ENCODE data around the gene OGDH.

DNA sequence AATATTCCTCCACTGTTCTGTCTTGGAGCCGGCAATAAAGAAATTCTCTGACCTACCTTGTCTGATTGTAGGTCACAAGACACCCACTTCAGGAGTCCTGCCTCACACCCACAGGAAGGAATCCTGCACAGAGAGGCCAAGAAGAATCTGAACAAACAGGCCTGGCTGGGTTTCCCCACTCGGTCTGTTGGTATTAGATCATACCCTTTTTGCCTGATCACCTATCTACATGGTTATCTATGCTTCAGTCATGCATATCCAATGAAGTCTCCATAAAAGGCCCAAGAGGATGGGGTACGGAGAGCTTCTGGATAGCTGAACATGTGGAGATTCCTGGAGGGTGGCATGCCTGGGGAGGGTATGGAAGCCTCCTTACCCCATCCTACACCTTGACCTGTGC is 12.3 kb downstream of the OGDH start:
- TF ChIP-seq PPARG (CRISPR knock-in tag; conservative IDR thresholded peaks at IDR 0.05) = no peak
- TF ChIP-seq STAG1 (CRISPR knock-in tag; IDR thresholded peaks at IDR 0.05) = no peak
- no peak for TF ChIP-seq DPF2 (CRISPR knock-in tag; IDR thresholded peaks at IDR 0.05; ENCODE audit: borderline replicate concordance, low read depth)
